ENCODE measurements around the gene ADAM11. TPM values are rescaled to one million over a fixed set of nuclear protein-coding genes. Genes with fewer than 3 reads are reported as not detected.

The ADAM11 gene
- total and polyA plus RNA-seq, 2 of the 8 experiments (the other 6 are each of a cell fraction or from before 2014, with no cell fraction given) = 2.3 to 2.9 TPM

DNA sequence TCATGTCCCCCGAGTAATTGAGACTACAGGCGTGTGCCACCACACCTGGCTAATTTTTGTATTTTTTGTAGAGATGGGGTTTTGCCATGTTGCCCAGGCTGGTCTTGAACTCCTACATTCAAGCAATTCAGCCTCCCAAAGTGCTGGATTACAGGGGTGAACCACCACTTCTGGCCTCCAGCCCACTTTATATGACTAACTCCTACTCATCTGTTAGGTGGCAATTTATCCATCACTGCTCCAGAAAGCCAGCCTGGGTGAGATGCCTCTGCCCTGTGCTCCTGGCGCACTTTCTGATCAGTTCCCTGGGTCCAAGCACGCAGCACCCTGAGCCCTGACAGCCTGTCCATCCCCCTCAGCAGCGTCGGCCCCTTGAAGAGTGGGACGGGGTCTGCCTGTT is 29.4 kb downstream of the ADAM11 start:
- Histone ChIP-seq H3K4ac (replicated peaks; ENCODE audit: insufficient read length, low read depth, low read length) (no peak overlapping the region), H3K4me2 (ENCODE audit: insufficient read depth in 1 of 2, low read depth in 2 of 2, low read length in 2 of 2) (no peak overlapping the region), H3K9ac (replicated peaks in 1 of 4; ENCODE audit: extremely low read depth in 1 of 4, low read depth in 3 of 4, low read length in 3 of 4) (no peak overlapping the region), H2BK5ac (ENCODE audit: low read depth, low read length) (no peak overlapping the region), H3K4me3 (ENCODE audit: extremely low read depth in 1 of 4, insufficient read depth in 2 of 4, low read depth in 3 of 4, low read length in 4 of 4) (no peak overlapping the region), H3K79me1 (ENCODE audit: low read depth, low read length) (no peaks in the 10 kb centered on the region), H2AFZ (ENCODE audit: low read length) (no peak overlapping the region), H2BK20ac (ENCODE audit: low read length) (no peak overlapping the region), H3K27me3 (replicated peaks in 1 of 4; ENCODE audit: control insufficient read depth in 3 of 4, extremely low read depth in 1 of 4, insufficient read depth in 3 of 4, low read length in 3 of 4) (no peaks in the 10 kb centered on the region), H2BK15ac (ENCODE audit: low read length) (no peak overlapping the region), H3K27ac (ENCODE audit: low read depth, low read length) (no peak overlapping the region), H3K18ac (ENCODE audit: extremely low read depth, low read length) (no peak overlapping the region), H3K79me2 (ENCODE audit: control insufficient read depth in 1 of 2, insufficient read depth in 2 of 2, low read length in 2 of 2) (no peaks in the 10 kb centered on the region), H4K91ac (replicated peaks; ENCODE audit: insufficient read length, low read length) (no peak overlapping the region), H4K5ac (ENCODE audit: insufficient read length, low read depth, low read length) (no peak overlapping the region), H3K23ac (ENCODE audit: insufficient read length) (no peak overlapping the region), H4K20me1 (replicated peaks in 1 of 2; ENCODE audit: control insufficient read depth in 1 of 2, insufficient read depth in 2 of 2, low read length in 2 of 2) (no peaks in the 10 kb centered on the region), H3K4me1 (replicated peaks in 1 of 4; ENCODE audit: control insufficient read depth in 3 of 4, insufficient read depth in 4 of 4, low read length in 3 of 4) (no peaks in the 10 kb centered on the region; a peak in 1 of 7 replicates), H3K36me3 (ENCODE audit: control insufficient read depth in 2 of 4, insufficient read depth in 4 of 4, low read length in 3 of 4) (no peaks in the 10 kb centered on the region), H3K56ac (replicated peaks; ENCODE audit: insufficient read length, low read depth, low read length) (no peak overlapping the region), H3K23me2 (ENCODE audit: low read depth, low read length) (no peaks in the 10 kb centered on the region), H2BK120ac (replicated peaks; ENCODE audit: low read depth, low read length) (no peak overlapping the region), H4K8ac (ENCODE audit: extremely low read depth, insufficient read depth, low read length) (no peak overlapping the region), H2AK5ac (ENCODE audit: low read depth, low read length) (no peak overlapping the region), H3K9me3 (ENCODE audit: insufficient read depth in 2 of 2, low read depth in 1 of 2, low read length in 1 of 2) (no peaks in the 10 kb centered on the region), H2BK12ac (ENCODE audit: low read depth, low read length) (no peak overlapping the region), H3K14ac (ENCODE audit: insufficient read length) (no peak overlapping the region)
- WGBS, 2 experiments (ENCODE audit: extremely low coverage in 1 of 2, insufficient coverage in 1 of 2, insufficient read length in 1 of 2, insufficient replicate concordance in 2 of 2, low coverage in 1 of 2, low lambda C conversion rate in 2 of 2, missing lambda C conversion rate in 1 of 2) = 90% methylated on average over 7 of the region's 7 CpGs; no CpG with 5 or more reads in 1 of the 2 experiments
- TF ChIP-seq GTF2F1 (IDR thresholded peaks at IDR 0.05; ENCODE audit: borderline replicate concordance, low read depth, low read length) (no peak), CHD2 (IDR thresholded peaks at IDR 0.05; ENCODE audit: low read length) (no peak)
- CTCF ChIA-PET (ENCODE audit: partially characterized antibody) = interaction anchor here (1.1 to 1.8 kb wide), 3 partner anchors 9 to 89 kb away, joined by 3 to 7 read pairs (median 3); no protein-coding TSS in a partner anchor
- no peak for FAIRE-seq
- POLR2A ChIA-PET (ENCODE audit: partially characterized antibody) = interaction anchor here (0.8 to 3.0 kb wide), 3 partner anchors 9 to 41 kb away, joined by 3 to 17 read pairs (median 9); no protein-coding TSS in a partner anchor
- DNase-seq (ENCODE audit: low read depth in 1 of 2, low spot score in 2 of 2) = no peak

Measured in H1 (cell line).